HL-60/S4 treated with retinoic acid at 250 ng/mL for 4 days and 3 days (cell line): ENCODE data around the gene PRPF31.
"Not testable (repeated sequence)": the region's sequence is repeated elsewhere in the genome, so short reads cannot be mapped to it uniquely, and the experiment has no call there.

Experiments
- in situ Hi-C: fragments of 300-500 bp; cut with MboI; formaldehyde crosslinking; loops from 2 replicates; pipeline ENCODE4 v1.7.0; 2022; ENCODE audit warnings: low sequenced_read_pairs

PRPF31 gene

GRCh38 chr19:54160854-54161253 is 45.3 kb downstream of the PRPF31 start:
- in situ Hi-C loops, result no loop called here

GRCh38 chr19:54162241-54162805 is 46.8 kb downstream of the PRPF31 start:
- in situ Hi-C loops, result no loop called here

GRCh38 chr19:54162884-54163283 is 47.3 kb downstream of the PRPF31 start:
- in situ Hi-C loops, result no loop called here

- in situ Hi-C loops, result no loop called here
Observed at GRCh38 chr19:54164369-54165068, 49.0 kb downstream of the PRPF31 start.

- in situ Hi-C loops, result no loop called here
Observed at GRCh38 chr19:54165222-54165621, 49.7 kb downstream of the PRPF31 start.

GRCh38 chr19:54168174-54168917 is 52.8 kb downstream of the PRPF31 start:
- in situ Hi-C loops, result no loop called here

GRCh38 chr19:54169149-54169740 is 53.7 kb downstream of the PRPF31 start:
- in situ Hi-C loops, result no loop called here

- in situ Hi-C loops, result not testable (repeated sequence)
Observed at GRCh38 chr19:54171736-54172431, 56.3 kb downstream of the PRPF31 start.

GRCh38 chr19:54172471-54173358 is 57.2 kb downstream of the PRPF31 start, which contains the start of gene TMC4:
Gene TMC4, minus strand, starts transcription at chr19:54173160. Its CDS starts 43 bp downstream, at chr19:54173117.
- in situ Hi-C loops, result no loop called here

GRCh38 chr19:54173359-54173699 is 57.8 kb downstream of the PRPF31 start:
- in situ Hi-C loops, result no loop called here

GRCh38 chr19:54173951-54174834 is 58.6 kb downstream of the PRPF31 start:
- in situ Hi-C loops, result no loop called here

- in situ Hi-C loops, result no loop called here
Observed at GRCh38 chr19:54178581-54179261, 63.2 kb downstream of the PRPF31 start.

- in situ Hi-C loops, result no loop called here
Observed at GRCh38 chr19:54179262-54179852, 63.8 kb downstream of the PRPF31 start.

- in situ Hi-C loops, result no loop called here
Observed at GRCh38 chr19:54179921-54180461, 64.4 kb downstream of the PRPF31 start.

- in situ Hi-C loops, result no loop called here
Observed at GRCh38 chr19:54180691-54181091, 65.1 kb downstream of the PRPF31 start.
